ENCODE data around the gene OR56A5.

DNA sequence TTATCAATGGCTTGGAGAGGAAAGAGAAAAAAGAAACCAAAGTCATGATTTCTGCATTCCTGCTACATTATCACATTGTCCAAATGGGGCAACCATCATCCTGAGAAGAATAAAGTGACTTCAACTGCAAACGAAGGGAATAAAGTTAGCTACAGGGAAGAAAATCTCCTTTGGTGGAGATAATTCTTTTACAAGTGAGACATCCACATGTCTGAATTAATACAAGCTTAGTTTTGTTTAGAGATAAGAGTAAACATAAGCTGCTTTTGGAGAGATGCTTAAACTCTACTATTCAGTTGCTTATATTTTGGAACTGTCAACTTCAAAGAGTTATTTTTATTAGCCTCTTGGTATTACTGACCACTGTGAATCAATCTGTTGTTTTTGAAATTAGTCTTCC is 18.6 kb upstream of the OR56A5 start, which contains the start of gene OR52L1:
- TF ChIP-seq, protein P1, sequence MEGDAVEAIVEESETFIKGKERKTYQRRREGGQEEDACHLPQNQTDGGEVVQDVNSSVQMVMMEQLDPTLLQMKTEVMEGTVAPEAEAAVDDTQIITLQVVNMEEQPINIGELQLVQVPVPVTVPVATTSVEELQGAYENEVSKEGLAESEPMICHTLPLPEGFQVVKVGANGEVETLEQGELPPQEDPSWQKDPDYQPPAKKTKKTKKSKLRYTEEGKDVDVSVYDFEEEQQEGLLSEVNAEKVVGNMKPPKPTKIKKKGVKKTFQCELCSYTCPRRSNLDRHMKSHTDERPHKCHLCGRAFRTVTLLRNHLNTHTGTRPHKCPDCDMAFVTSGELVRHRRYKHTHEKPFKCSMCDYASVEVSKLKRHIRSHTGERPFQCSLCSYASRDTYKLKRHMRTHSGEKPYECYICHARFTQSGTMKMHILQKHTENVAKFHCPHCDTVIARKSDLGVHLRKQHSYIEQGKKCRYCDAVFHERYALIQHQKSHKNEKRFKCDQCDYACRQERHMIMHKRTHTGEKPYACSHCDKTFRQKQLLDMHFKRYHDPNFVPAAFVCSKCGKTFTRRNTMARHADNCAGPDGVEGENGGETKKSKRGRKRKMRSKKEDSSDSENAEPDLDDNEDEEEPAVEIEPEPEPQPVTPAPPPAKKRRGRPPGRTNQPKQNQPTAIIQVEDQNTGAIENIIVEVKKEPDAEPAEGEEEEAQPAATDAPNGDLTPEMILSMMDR (IDR thresholded peaks at IDR 0.05 in 8 of 11, conservative IDR thresholded peaks at IDR 0.05 in 3 of 11) = no peak
- TF ChIP-seq POLR2A (IDR thresholded peaks at IDR 0.05) (no peak), POLR2AphosphoS5 (IDR thresholded peaks at IDR 0.05) (no peak)
